ENCODE measurements around the gene BAG5. TPM values are rescaled to one million over a fixed set of nuclear protein-coding genes. Genes with fewer than 3 reads are reported as not detected.

The BAG5 gene
- total RNA-seq, 2 experiments from 2014 or later = 28.8 to 29.6 TPM

DNA sequence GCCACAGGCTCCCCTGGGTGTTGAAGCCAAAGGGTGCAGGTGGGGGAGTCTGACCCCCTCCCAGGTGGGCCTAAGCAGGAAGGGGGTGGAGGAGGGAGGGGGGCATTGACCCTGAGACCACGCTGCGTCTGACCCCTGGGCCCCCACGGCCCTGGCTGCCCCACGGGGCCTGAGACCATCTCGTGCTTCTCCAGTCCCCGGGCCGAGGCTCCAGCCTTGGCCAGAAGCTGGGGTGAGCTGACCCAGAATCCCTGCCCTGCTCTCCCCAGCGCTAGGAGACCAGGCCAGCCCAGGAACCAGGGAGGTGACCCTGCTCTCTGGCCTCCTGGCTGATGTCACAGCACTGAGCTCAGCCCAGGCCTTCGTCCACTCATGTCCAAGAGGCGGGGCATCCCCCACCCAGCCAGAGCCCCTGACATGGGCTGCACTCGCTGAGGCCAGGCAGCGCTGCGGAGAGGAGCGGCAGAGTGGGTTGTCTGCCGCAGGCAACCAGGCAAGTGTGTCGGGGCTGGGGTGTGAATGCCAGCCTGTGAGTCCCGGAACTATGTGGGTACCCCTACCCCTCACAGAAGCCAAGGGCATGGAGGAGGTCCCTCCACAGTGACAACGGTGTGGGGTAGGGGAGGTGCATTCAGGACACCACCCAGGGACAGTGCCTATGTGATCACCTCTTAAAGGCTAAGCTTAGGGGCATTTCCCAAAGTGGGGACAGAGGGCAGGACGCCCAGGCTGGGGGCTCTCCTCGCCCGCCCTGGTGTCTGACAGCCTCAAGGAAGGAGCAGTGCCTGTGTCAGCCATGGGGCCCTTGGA is 27.2 kb downstream of the BAG5 start:
- no peak overlapping the region for H3K27ac Mint-ChIP-seq
- ATAC-seq = no peak
- ChIA-PET POLR2A (interaction anchor here (1.3 to 1.8 kb wide), 4 partner anchors 7 to 26 kb away, joined by 4 to 8 read pairs (median 5); no protein-coding TSS in a partner anchor), CTCF (no interaction called here)
- DNase-seq = no peak
- no peaks in the 10 kb centered on the region for H3K9me3 Mint-ChIP-seq
- H3K4me1 Mint-ChIP-seq (ENCODE audit: low read depth) = peaks cover 14% of the 10 kb centered on the region
- H3K27me3 Mint-ChIP-seq = no peaks in the 10 kb centered on the region
- H3K36me3 Mint-ChIP-seq (ENCODE audit: low read depth) = peaks cover 10% of the 10 kb centered on the region
- intact Hi-C loops (cut with micrococcal nuclease) = no loop called here
- no peak overlapping the region for H3K4me3 Mint-ChIP-seq
- TF ChIP-seq, protein P1, sequence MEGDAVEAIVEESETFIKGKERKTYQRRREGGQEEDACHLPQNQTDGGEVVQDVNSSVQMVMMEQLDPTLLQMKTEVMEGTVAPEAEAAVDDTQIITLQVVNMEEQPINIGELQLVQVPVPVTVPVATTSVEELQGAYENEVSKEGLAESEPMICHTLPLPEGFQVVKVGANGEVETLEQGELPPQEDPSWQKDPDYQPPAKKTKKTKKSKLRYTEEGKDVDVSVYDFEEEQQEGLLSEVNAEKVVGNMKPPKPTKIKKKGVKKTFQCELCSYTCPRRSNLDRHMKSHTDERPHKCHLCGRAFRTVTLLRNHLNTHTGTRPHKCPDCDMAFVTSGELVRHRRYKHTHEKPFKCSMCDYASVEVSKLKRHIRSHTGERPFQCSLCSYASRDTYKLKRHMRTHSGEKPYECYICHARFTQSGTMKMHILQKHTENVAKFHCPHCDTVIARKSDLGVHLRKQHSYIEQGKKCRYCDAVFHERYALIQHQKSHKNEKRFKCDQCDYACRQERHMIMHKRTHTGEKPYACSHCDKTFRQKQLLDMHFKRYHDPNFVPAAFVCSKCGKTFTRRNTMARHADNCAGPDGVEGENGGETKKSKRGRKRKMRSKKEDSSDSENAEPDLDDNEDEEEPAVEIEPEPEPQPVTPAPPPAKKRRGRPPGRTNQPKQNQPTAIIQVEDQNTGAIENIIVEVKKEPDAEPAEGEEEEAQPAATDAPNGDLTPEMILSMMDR (IDR thresholded peaks at IDR 0.05) = no peak

DNA sequence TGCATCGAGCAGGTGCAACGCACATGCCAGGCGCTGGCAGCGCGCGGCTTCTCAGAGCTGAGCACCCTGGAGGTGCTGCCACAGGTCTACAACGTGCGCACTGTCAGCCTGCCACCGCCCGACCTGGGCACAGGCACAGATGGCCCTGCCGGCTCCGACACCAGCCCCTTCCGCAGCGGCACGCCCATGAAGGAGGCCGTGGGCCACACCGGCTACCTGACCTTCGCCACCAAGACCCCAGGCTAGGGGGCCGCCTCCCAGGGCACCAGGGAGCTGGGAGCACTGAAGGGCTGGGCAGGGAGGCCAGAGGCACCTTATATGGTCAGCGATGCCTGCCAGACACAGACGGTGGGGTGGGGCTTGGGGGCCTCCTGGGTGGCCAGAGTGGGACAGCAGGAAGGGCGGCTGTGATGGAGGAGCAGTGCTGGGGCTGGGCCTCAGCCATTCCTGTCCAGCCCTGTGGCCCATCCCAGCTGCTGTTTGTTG is 27.8 kb downstream of the BAG5 start:
- peaks cover 21% of the 10 kb centered on the region for H3K4me1 Mint-ChIP-seq (ENCODE audit: low read depth)
- intact Hi-C loops (cut with micrococcal nuclease) = no loop called here
- no peaks in the 10 kb centered on the region for H3K9me3 Mint-ChIP-seq
- no peak overlapping the region for H3K27ac Mint-ChIP-seq
- no peak overlapping the region for H3K4me3 Mint-ChIP-seq
- ATAC-seq (no peak), DNase-seq (no peak)
- ChIA-PET POLR2A (interaction anchor here (0.8 to 1.8 kb wide), 5 partner anchors 15 to 27 kb away, joined by 3 to 8 read pairs (median 4); no protein-coding TSS in a partner anchor), CTCF (no interaction called here)
- peaks cover 13% of the 10 kb centered on the region for H3K36me3 Mint-ChIP-seq (ENCODE audit: low read depth)
- TF ChIP-seq, protein P1 (IDR thresholded peaks at IDR 0.05) = no peak
- H3K27me3 Mint-ChIP-seq = no peaks in the 10 kb centered on the region

DNA sequence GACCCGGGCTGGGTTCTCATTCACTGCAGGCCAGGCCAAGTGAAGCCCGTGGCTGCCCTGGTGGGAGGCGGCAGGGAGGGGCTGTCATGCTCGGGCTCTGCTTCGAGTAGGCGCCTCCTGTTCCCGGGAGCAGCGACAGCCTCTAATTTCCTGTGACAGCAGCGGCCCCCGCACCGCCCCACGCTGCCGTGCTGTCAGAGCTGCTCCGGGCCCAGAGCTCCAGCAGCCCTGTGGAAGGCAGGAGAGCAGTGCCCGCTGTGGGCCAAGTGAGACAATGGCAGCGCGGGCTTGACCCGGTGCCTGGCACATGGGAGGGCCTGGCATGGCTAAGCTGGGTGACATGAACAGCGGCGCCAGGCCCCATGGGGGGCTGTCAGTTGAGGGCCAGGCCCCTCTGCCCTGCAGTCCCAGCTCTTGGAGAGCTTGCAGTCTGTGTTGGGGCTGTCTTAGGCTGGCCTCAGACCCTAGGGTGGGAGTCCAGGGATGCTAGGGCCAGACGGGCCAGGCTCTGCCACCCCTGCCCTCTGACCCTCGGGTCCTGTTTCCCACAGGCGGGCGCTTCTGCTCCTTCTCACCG is 28.4 kb downstream of the BAG5 start:
- ChIA-PET POLR2A (interaction anchor here (0.8 to 1.6 kb wide), 3 partner anchors 14 to 16 kb away, joined by 3 to 4 read pairs (median 3); no protein-coding TSS in a partner anchor), CTCF (no interaction called here)
- ATAC-seq (no peak), DNase-seq (no peak)
- Mint-ChIP-seq H3K36me3 (ENCODE audit: low read depth) (peaks cover 16% of the 10 kb centered on the region), H3K27me3 (no peaks in the 10 kb centered on the region), H3K4me3 (no peak overlapping the region), H3K4me1 (ENCODE audit: low read depth) (peaks cover 22% of the 10 kb centered on the region), H3K9me3 (no peaks in the 10 kb centered on the region), H3K27ac (no peak overlapping the region)
- intact Hi-C loops (cut with micrococcal nuclease) = no loop called here
- TF ChIP-seq, protein P1 (IDR thresholded peaks at IDR 0.05) = no peak

DNA sequence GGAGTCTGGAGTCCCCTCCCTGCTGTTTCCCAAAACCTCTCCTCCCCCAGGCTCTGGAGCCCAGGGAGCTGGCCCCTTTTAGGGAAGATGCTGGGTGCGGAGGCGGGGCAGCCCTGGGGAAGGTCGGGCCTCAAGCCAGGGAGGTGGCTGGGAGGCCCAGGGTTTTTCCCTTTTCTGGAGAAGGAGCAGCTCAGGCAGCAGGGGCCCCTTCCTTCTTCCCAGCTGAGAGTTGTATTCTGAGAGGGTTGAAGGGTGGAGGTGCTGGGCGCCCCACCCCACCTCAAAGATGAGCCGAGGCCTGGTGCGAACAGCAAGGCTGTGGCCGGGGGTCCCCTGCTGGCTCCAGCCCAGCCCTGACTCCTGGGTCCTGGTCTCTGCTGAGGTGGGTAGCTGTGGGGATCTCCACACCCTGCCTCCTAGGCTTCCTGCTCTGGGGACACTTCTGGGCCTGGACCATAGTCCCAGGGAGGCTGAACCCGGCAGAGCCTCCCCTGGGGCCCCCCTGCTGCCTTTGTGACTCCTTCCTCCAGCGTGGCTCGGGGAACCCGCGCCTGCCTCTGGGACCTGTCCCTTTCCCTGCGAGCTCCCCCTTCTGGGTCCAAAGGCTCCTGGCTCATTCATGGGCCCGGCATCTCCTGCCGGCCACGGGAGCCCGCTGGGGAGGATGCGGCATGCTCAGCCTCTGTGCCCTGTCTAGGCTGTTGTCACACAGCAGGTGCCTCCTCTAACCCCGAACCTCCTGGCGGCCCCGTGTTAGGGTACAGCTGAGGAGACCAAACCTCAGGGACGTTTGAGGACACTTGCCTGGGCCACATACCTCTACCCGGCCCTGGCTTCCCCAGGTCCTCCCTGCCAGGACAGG is 29.1 kb downstream of the BAG5 start:
- no peak for DNase-seq
- ChIA-PET POLR2A (interaction anchor here (0.8 to 1.3 kb wide), 2 partner anchors 13 to 14 kb away, joined by 3 read pairs; no protein-coding TSS in a partner anchor), CTCF (interaction anchor here (1.3 to 1.9 kb wide), 2 partner anchors 13 to 14 kb away, joined by 4 to 5 read pairs; no protein-coding TSS in a partner anchor)
- peaks cover 22% of the 10 kb centered on the region for H3K4me1 Mint-ChIP-seq (ENCODE audit: low read depth)
- H3K36me3 Mint-ChIP-seq (ENCODE audit: low read depth) = peaks cover 16% of the 10 kb centered on the region
- no peak overlapping the region for H3K27ac Mint-ChIP-seq
- no peak for ATAC-seq
- no peaks in the 10 kb centered on the region for H3K27me3 Mint-ChIP-seq
- H3K4me3 Mint-ChIP-seq = no peak overlapping the region
- intact Hi-C loops (cut with micrococcal nuclease) = no loop called here
- no peaks in the 10 kb centered on the region for H3K9me3 Mint-ChIP-seq
- TF ChIP-seq, protein P1 (IDR thresholded peaks at IDR 0.05) = no peak
